AG04450 (cell line): ENCODE results near the gene ZNRF4. TPM values are rescaled to one million over a fixed set of nuclear protein-coding genes. Genes with fewer than 3 reads are reported as not detected.

Experiments used
- CTCF ChIA-PET: fragments of 300-600, 350-600 bp; formaldehyde crosslinking; extraction: SDS; loops from one replicate; lab custom pipeline; 2022; ENCODE audit warnings: antibody characterized with exemption, inconsistent platforms; lab: Charles Lee
- POLR2A ChIA-PET: fragments of 350-600 bp; formaldehyde crosslinking; extraction: SDS; loops from one replicate; lab custom pipeline; 2021; ENCODE audit warnings: antibody characterized with exemption, inconsistent platforms; lab: Yijun Ruan, JAX
- DNase-seq: peaks from one replicate; pipeline ENCODE4 v3.0.0-alpha.2; 2011; ENCODE audit warnings: low read depth, low spot score
- H3K27ac ChIP-seq: one replicate; pipeline ENCODE4 v1.5.1; 2012; ENCODE audit warnings: low read depth, low read length, control low read depth
- H3K27me3 ChIP-seq: one replicate; pipeline ENCODE4 v1.6.0; 2012; ENCODE audit warnings: low read length; ENCODE audit not compliant: control insufficient read depth, insufficient read depth
- H3K4me3 ChIP-seq: 2 replicates; pipeline ENCODE4 v1.5.1; 2011; ENCODE audit warnings: mild to moderate bottlenecking, low read depth, low read length, control low read depth
- H3K9me3 ChIP-seq: 2 replicates; pipeline ENCODE4 v1.5.1; 2012; ENCODE audit warnings: low read length; ENCODE audit not compliant: control insufficient read depth, insufficient read depth
- polyA plus RNA-seq: library from polyadenylated mRNA; depleted of rRNA; stranded (reverse); fragments of >200 nt; gene quantifications from 2 replicates; pipeline ENCODE4 v1.2.3, GENCODE V29; 2011
- TF ChIP-seq, protein P1 (sequence below): IDR thresholded peaks from 2 replicates; pipeline ENCODE4 v1.5.1; 2011; ENCODE audit warnings: low read depth, low read length, control low read depth, inconsistent platforms

Gene ZNRF4
- polyA plus RNA-seq, 1 experiment: not detected

DNA sequence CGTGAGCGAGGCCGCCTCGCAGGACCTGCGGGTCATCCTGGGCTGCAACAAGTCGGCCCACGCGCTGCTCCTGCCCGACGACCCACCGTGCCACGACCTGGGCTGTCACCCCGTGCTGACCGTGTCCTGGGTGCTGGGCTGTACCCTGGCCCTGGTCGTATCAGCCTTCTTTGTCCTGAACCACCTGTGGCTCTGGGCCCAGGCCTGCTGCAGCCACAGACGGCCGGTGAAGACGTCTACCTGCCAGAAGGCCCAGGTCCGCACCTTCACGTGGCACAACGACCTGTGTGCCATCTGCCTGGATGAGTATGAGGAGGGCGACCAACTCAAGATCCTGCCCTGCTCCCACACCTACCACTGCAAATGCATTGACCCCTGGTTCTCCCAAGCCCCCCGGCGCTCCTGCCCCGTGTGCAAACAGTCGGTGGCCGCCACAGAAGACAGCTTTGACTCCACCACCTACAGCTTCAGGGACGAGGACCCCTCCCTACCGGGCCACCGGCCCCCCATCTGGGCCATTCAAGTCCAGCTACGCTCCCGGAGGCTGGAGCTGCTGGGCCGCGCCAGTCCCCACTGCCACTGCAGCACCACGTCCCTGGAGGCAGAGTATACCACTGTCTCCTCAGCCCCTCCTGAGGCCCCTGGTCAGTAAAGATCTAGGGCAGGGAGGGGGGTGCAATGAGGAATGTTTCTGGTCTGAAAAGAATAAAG lies 1.1 kb downstream of the ZNRF4 start:
- Histone ChIP-seq H3K9me3 (peaks cover 9% of the 10 kb centered on the region), H3K4me3 (no peak overlapping the region), H3K27me3 (no peaks in the 10 kb centered on the region), H3K27ac (no peak overlapping the region)
- no peak for DNase-seq
- ChIA-PET POLR2A (no interaction called here), CTCF (no interaction called here)
- TF ChIP-seq, protein P1, sequence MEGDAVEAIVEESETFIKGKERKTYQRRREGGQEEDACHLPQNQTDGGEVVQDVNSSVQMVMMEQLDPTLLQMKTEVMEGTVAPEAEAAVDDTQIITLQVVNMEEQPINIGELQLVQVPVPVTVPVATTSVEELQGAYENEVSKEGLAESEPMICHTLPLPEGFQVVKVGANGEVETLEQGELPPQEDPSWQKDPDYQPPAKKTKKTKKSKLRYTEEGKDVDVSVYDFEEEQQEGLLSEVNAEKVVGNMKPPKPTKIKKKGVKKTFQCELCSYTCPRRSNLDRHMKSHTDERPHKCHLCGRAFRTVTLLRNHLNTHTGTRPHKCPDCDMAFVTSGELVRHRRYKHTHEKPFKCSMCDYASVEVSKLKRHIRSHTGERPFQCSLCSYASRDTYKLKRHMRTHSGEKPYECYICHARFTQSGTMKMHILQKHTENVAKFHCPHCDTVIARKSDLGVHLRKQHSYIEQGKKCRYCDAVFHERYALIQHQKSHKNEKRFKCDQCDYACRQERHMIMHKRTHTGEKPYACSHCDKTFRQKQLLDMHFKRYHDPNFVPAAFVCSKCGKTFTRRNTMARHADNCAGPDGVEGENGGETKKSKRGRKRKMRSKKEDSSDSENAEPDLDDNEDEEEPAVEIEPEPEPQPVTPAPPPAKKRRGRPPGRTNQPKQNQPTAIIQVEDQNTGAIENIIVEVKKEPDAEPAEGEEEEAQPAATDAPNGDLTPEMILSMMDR: no peak

DNA sequence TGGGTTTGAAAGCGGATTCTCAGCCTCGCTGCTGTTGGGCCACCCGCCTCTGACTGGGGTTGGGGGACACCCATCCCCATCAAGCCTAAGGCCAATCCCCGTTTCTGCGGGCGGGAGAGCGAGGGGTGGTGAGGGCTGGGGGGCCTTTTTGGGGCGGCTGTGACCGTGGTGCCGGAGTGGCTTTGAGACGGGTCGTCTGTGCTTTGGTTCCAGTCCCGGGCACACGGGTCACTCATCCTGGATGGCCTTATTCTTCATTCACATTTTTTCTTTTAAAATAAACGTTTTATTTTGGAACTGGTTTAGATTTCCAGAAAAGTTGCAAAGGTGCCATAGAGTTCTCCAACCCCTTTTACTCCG lies 1.6 kb downstream of the ZNRF4 start:
- H3K4me3 ChIP-seq: no peak overlapping the region
- peaks cover 9% of the 10 kb centered on the region for H3K9me3 ChIP-seq
- no peak overlapping the region for H3K27ac ChIP-seq
- no peak for DNase-seq
- POLR2A ChIA-PET: interaction anchor here (0.6 kb wide), 1 partner anchor 40 kb away, joined by 3 read pairs; no protein-coding TSS in a partner anchor
- CTCF ChIA-PET: no interaction called here
- TF ChIP-seq, protein P1: no peak
- H3K27me3 ChIP-seq: peaks cover 2% of the 10 kb centered on the region

DNA sequence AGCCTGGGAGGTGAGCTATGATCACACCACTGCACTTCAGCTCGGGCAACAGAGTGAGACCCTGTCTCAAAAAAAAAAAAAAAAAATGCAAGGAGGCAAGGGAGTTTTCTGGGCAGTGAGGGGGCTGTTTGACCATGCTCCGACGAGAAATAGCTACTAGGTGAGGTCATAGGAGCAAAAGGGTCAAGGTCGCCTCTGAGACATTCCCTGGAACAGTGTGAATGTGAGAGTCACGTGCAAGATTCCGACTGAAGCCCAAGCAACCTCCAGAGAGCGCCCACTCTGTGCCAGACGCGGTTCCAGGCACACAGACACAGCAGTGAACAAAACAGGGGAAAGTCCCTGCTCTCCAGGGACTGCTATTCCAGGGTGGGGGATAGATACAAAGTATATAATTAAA lies 2.5 kb downstream of the ZNRF4 start:
- ChIA-PET POLR2A (interaction anchor here (0.6 to 0.7 kb wide), 2 partner anchors 41 to 89 kb away, joined by 3 to 5 read pairs; no protein-coding TSS in a partner anchor), CTCF (no interaction called here)
- Histone ChIP-seq H3K27ac (no peak overlapping the region), H3K9me3 (peaks cover 9% of the 10 kb centered on the region), H3K4me3 (no peak overlapping the region), H3K27me3 (peaks cover 2% of the 10 kb centered on the region)
- TF ChIP-seq, protein P1: no peak
- DNase-seq: no peak

DNA sequence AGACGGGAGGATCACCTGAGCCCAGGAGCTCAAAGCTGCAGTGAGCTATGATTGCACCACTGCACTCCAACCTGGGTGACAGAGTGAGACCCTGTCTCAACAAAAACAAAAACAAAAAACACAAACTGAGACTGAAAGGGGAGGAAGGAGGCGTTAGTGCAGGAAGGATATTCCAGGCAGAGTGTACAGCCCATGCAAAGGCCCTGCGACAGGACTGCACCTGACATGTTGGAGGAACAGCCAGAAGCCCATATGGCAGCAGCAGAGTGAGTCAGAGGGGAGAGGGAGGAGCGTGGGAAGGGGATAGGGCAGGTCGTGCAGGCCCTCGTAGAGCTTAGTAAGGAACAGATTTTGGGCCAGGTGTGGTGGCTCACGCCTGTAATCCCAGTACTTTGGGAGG lies 3.2 kb downstream of the ZNRF4 start:
- H3K27ac ChIP-seq: no peak overlapping the region
- no peak overlapping the region for H3K4me3 ChIP-seq
- DNase-seq: no peak
- POLR2A ChIA-PET: no interaction called here
- H3K27me3 ChIP-seq: peaks cover 2% of the 10 kb centered on the region
- peaks cover 2% of the 10 kb centered on the region for H3K9me3 ChIP-seq
- CTCF ChIA-PET: no interaction called here
- TF ChIP-seq, protein P1: no peak

DNA sequence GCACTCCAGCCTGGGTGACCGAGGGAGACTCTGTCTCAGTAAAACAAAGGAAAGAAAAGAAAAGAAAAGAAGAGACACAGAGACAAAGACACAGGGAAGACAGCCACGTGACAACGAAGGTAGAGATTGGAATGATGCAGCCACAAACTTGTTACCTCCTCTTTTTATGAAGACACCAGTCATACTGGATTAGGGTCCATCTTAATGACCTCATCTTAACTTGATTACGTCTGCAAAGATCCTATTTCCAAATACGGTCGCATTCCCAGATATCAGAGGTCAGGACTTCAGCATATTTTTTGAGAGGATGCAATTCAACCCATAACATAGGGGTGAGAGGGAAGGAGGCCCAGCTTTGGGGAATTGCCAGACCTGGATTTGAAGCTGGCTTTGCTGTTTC lies 4.1 kb downstream of the ZNRF4 start:
- DNase-seq: no peak
- no peak overlapping the region for H3K4me3 ChIP-seq
- TF ChIP-seq, protein P1: no peak
- no peaks in the 10 kb centered on the region; the same call in 1 of the 2 replicates for H3K9me3 ChIP-seq
- ChIA-PET POLR2A (no interaction called here), CTCF (no interaction called here)
- no peak overlapping the region for H3K27ac ChIP-seq
- peaks cover 4% of the 10 kb centered on the region for H3K27me3 ChIP-seq
